HCT116 (cell line): ENCODE results near the gene MAP4K4.

Source experiments
- EGR1 ChIP-seq: IDR thresholded peaks from 2 replicates; pipeline ENCODE4 v1.6.1; 2012; ENCODE audit warnings: low read depth
- EZH2phosphoT487 ChIP-seq: fragments of 200-600 bp; IDR thresholded peaks from 2 replicates; pipeline ENCODE4 v1.6.1; 2018; ENCODE audit warnings: antibody characterized with exemption, borderline replicate concordance
- FOSL1 ChIP-seq: IDR thresholded peaks from 2 replicates; pipeline ENCODE4 v1.6.1; 2012; ENCODE audit warnings: low read depth
- JUND ChIP-seq: IDR thresholded peaks from 2 replicates; pipeline ENCODE4 v1.6.1; 2012
- POLR2A ChIP-seq: IDR thresholded peaks from 2 replicates; pipeline ENCODE4 v1.7.0; 2011; ENCODE audit warnings: borderline replicate concordance; ENCODE audit not compliant: insufficient read depth, insufficient read length; ENCODE audit errors: extremely low read depth
- RAD21 ChIP-seq: IDR thresholded peaks from 2 replicates; pipeline ENCODE4 v1.6.1; 2012; ENCODE audit warnings: low read depth, mild to moderate bottlenecking
- SIN3A ChIP-seq: IDR thresholded peaks from 2 replicates; pipeline ENCODE4 v1.6.1; 2012; ENCODE audit warnings: low read depth
- SP1 ChIP-seq: IDR thresholded peaks from 2 replicates; pipeline ENCODE4 v1.6.1; 2012; ENCODE audit warnings: low read depth
- YY1 ChIP-seq: IDR thresholded peaks from 2 replicates; pipeline ENCODE4 v1.6.1; 2011; ENCODE audit warnings: low read length, low read depth, moderate library complexity, mild to moderate bottlenecking; ENCODE audit not compliant: insufficient replicate concordance; ENCODE audit errors: extremely low read depth
- TF ChIP-seq, protein P1 (sequence below), 3 experiments: fragments of 200-600 bp in 1 of 3; sonication (generic) in 1 of 3; IDR thresholded peaks in 2 of 3; conservative IDR thresholded peaks in 1 of 3; 2 replicates each; pipeline ENCODE4 v1.5.1; 2012 to 2017; ENCODE audit warnings: low read depth in 2 of 3, low read length in 2 of 3, antibody characterized with exemption in 1 of 3, borderline replicate concordance in 1 of 3, control low read depth in 1 of 3, mild to moderate bottlenecking in 1 of 3, mixed read lengths in 1 of 3, mixed run types in 1 of 3, moderate library complexity in 1 of 3; ENCODE audit not compliant: insufficient read depth in 1 of 3

DNA sequence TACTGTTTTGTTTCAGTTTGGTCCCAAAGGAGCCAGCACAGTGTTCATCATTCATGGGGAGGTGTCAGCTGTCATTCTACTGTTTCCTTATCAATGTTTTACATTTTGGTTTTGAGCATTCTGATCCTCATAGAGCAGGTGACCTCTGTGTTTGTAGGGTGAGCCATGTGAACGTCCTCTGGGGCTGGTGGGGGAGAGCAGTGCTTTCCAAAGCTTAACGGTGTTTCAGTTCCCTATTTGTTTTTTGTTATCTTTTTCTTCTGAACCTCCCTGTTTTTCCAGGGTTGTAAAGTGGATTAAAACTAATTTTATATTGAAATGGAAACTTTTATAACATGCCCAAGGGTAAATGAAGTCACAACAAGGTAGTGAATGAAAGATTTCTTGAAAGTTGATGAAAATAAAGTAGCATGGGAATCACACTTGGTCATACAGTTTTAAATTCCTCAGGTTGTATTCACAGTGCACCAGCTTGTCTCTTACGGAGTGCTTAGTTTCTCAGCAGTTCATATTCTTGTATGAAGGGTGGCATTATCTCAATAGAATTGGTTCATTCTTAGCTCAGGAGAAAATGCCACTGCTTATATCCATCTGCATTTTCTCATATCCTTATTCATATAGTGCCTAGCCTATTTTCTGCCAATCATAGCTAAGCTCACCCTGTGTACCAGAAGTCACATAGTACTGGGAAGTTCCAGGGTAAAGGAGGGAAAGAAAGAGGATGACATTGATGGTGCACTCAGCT, 54.5 kb downstream of the MAP4K4 start:
- TF ChIP-seq, protein P1, sequence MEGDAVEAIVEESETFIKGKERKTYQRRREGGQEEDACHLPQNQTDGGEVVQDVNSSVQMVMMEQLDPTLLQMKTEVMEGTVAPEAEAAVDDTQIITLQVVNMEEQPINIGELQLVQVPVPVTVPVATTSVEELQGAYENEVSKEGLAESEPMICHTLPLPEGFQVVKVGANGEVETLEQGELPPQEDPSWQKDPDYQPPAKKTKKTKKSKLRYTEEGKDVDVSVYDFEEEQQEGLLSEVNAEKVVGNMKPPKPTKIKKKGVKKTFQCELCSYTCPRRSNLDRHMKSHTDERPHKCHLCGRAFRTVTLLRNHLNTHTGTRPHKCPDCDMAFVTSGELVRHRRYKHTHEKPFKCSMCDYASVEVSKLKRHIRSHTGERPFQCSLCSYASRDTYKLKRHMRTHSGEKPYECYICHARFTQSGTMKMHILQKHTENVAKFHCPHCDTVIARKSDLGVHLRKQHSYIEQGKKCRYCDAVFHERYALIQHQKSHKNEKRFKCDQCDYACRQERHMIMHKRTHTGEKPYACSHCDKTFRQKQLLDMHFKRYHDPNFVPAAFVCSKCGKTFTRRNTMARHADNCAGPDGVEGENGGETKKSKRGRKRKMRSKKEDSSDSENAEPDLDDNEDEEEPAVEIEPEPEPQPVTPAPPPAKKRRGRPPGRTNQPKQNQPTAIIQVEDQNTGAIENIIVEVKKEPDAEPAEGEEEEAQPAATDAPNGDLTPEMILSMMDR (IDR thresholded peaks at IDR 0.05 in 2 of 3, conservative IDR thresholded peaks at IDR 0.05 in 1 of 3; ENCODE audit: borderline replicate concordance in 1 of 3, insufficient read depth in 1 of 3, low read depth in 2 of 3, low read length in 2 of 3) = no peak
- no peak for TF ChIP-seq SP1
- TF ChIP-seq EZH2phosphoT487 = no peak
- no peak for TF ChIP-seq RAD21
- TF ChIP-seq POLR2A = no peak
- no peak for TF ChIP-seq EGR1
- TF ChIP-seq FOSL1 = no peak
- no peak for TF ChIP-seq YY1
- no peak for TF ChIP-seq JUND
- no peak for TF ChIP-seq SIN3A
